KBM-7 (cell line): ENCODE measurements around the gene LDB1.

Experiments
- DNase-seq: peaks from one replicate; pipeline ENCODE4 v3.0.0-alpha.2; 2015
- in situ Hi-C: fragments of 300-500 bp; cut with MboI; formaldehyde crosslinking; loops from 2 replicates; pipeline ENCODE4 v1.14.3; 2020; ENCODE audit warnings: low sequenced_read_pairs, low pct_unique_long_range_greater_than_20kb, mixed read lengths

LDB1 gene

DNA sequence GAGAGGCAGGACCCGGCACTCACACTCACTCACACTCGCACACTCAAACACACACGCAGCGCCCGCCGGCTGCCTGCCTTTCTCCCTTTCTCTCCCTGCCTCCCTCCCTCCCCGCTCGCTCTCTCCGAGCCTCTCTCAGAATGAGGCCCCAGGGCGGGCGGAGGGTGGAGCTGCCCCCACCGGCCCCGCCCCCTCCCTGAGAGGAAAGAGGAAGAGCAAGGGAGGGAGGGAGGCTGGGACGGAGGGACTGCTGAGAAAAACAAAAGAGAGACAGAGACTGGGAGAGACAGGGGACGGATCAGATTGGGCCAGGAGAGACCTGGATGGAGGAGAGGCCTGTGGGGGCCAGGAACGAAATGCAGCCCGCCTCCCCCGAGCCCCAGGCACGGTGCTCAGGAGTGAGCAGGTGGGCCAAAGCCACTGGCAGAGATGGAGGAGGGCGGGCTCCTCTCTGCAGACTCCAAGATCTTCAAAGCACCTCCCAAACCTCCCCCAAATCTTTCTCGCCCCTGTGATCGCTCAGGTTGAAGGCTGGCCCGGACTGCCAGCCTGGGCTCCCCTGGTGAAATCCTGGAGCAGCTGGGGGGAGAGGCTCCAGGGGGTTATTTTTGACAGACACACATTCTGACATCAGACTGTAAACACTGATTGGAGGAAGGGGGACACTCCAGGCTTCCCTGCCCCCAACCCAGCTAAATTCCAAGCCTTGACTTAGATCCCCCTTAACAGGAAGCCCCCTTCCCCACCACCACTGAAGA lies 5.1 kb downstream of the LDB1 start:
- in situ Hi-C loops, result no loop called here
- peak; percentile 93 for DNase-seq

DNA sequence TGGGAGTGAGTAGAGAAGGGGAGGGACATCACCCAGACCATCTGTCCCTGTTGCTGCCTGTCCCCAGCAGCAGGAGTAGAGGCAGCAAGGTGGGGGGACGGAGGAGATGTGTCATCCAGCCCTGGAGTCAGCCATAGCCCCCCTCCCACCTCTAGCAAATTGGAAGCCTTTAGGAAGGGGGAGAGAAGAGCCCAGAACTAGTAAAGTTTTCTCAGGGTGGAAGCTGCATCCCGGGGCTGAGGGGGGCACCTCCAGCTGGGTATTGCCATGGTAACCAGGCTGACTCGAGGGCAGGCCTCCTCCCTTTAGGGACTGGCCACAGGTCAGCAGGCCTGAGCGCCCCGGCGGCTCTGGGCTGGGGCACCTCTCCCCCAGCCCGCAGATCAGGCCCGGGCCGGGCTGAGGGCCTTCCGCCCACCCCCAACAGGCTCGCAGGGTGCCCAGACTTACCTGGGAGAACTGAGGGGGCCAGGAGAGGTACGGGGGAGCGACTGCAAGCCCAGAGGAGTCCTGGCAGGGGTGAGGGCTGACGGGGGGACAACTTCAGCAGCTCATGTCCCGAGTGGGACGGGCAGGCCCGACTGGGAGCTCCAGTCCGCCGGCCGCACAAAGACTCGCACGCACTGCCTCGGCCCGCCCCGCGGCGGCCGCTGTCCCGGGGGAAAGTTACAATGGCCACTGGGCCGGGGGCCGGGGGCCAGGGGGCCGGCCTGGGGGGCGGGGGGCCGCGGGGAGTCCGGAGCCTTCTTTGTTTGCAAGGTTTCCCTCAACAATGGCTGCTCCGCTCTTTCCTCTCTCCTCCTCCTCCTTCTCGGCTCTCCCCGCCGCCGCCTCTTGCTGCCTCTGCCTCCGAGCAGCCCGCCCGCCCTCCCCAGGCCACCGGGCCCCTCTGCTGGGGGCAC lies 6.0 kb downstream of the LDB1 start:
- DNase-seq, result peak; percentile 33
- in situ Hi-C loops, result no loop called here

DNA sequence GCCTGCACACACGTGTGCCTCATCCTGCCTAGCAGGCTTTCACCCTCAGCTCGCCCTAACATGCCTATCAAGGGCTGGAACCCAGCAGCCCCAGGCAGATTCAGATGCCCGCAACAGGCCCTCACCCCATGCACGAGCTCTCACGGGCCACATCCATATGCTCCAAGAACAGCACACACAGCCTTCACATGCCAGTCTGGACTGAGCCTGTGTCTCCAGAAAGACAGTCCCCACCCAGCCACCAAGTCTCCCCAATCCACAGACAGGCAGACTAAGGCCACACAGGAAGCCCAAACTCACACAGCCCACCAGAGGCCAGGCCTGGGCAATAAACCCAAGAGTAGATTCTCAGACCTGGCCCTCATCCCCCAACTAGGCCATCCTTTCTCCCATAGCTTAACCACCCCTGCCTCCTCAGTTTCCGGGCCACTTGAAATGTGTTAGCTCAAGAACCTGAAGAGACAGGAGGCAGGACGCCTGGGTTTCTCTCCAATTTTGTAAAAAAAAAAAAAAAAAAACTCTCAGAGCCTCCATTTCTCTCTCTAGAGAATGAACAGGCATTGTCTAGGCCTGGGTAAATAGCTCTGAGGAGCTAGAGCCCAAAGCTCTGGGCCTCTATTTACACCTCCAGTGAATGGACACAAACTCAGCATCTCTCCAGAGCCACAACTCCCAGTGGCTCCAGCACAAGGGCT lies 6.8 kb downstream of the LDB1 start:
- DNase-seq, result no peak
- in situ Hi-C loops, result no loop called here

DNA sequence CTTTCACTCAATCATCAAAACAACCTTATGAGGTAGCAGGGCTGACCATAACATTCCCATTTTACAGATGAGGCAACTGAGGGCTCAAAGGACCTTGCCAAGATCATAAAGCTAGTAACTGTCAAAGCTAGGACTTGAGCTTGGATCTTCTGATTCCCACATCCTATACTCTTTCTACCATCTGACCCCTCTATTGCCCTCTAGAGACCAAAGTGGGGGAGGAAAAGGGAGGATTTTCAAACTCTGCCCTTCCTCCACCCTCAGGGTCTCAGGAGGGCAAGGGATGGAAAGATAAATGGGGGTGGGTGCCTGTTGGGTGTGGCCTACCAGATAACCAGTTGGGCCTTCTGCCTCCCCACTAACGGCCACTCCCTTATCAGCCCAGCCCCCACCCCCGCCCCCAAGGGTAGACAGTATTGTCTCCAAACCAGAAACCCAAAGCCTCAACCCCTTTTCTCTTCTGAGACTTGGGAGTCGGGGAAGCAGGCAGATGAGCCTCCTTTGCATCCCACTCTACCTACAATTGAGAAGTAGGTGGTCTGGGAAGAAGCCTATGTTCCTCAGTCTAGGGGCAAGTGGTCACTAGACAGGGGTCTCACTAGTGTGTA lies 7.9 kb downstream of the LDB1 start:
- peak; percentile 65 for DNase-seq
- in situ Hi-C loops, result no loop called here

DNA sequence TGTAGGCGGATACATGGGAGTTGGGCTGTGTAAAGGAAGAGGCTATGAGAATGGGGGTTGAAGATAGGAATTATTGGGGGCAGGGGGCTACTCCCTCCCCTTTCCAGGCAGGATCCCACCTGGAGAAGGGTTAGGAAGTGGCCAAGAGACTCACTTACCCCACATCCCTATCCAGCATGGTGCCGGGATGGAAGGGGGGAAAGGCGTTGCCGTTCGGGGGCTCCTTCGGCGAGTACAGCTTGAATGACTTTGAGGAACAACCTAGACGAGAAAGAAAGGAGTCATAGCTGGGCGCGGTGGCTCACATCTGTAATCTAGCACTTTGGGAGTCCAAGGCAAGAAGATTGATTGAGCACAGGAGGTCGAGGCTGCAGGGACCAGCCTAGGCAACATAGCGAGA lies 8.9 kb downstream of the LDB1 start:
- in situ Hi-C loops, result no loop called here
- DNase-seq, result no peak

DNA sequence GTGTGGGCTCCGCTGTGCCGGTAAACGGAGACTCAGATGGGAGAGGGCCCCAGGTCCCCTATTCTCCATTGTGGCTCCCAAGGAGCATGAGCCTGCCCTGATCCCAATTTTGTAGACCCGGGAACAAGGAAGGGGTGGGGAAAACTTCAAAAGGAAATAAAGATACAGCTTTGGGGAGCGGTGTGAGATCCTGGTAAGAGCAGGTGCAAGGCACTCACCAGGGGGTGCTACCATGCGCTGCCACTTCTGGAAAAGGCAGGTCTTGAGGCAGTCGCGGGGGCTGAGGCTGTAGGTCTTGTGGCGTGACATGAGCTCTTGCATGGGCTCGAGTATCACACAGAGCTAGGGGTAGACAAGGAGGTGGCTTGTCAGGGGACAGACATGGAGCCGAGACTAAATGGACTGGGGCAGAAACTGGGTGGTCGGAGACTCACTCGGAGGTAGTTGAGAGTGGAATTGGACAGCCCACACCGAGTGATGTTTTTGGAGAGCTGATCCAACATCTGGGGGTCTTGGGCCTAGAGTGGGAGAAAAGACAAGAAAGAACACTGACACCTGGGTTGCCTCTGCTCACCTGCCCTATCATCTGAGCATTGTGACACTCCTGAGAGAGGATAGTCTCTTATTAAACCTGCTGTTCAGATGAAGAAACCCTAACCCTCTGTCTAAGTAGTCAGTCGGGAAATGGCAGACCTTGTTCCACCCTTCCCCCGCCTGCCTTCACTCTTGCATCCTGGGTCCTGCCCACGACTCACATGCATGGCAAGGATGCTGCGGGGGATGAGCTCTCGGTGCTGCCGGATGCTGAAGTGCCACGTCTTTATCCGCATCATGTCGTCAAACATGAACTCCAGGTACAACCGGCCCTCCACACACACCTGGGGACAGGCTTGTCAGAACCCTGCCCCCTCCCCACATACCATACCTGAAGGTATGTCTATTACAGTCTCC lies 10.7 kb downstream of the LDB1 start:
- no peak for DNase-seq
- in situ Hi-C loops, result no loop called here

DNA sequence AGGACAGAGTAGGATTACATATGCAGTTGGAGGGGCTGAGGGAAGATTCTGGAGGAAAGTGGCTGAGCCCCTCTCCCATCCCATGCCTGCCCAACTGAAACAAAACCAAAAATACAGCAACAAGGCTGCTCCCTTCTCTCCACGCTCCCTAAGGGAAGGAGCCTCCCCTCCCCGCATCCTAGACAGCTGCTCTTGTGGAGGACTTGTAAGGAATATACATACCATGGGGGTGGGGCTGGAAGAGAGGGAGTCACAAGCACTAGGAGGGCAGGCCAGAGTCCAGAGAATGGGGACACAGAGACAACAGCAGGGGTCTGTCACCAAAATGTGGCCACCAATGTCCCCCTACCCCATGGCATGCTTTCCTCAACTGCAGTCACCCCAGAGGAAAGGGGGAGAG lies 13.2 kb downstream of the LDB1 start:
- in situ Hi-C loops, result no loop called here

DNA sequence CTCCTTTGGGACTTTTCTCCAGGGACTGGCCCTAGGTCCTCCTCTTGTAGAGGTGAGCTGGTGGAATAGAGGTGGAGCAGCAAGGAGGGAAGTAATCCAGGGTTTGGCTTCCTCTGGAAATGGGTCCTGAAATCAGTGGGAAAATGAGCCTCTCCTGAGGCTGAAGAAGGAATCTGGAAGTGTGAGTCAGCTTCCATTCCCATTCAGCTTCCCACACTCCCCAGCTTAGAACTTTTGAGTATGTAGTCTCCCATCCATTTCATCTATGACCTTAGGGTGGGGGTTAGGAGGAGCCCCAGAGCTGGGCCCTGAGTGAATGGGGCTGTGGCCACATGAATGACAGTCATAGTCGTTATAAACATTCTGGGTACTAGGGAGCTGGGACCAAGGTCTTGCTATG lies 17.7 kb downstream of the LDB1 start:
- in situ Hi-C loops, result no loop called here
- no peak for DNase-seq

More for the DNA sequence above, 13.2 kb downstream of the LDB1 start:
- no peak for DNase-seq

DNA sequence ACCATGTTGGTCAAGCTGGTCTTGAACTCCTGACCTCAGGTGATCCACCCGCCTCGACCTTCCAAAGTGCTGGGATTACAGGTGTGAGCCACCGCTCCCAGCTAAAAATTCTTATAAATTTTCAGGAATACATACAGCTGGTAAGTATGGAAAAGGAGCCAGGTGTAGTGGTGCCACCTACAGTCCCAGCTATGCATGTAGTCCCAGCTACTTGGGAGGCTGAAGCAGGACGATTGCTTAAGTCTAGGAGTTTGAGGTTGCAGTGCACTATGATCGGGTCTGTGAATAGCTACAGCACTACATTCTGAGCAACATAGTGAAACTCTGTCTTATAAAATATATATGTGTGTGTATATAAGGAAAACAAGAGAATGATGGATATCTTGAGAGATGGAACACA lies 19.0 kb downstream of the LDB1 start:
- no peak for DNase-seq
- in situ Hi-C loops, result no loop called here

DNA sequence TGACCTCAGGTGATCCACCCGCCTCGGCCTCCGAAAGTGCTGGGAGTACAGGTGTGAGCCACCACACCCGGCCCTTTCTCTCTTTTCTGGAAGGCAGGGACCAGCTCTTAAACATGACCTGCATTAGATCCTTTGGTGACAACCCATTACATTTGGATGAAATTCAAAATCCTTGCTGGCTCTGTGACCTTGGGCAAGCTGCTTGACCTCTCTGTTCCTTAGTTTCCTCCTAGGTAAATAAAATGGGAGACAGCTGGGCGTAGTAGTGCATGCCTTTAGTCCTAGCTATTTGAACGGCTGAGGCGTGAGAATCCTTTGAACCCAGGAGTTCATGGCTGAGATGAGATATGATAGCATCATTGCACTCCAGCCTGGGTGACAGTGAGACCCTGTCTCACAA lies 23.7 kb downstream of the LDB1 start:
- in situ Hi-C loops, result no loop called here

DNA sequence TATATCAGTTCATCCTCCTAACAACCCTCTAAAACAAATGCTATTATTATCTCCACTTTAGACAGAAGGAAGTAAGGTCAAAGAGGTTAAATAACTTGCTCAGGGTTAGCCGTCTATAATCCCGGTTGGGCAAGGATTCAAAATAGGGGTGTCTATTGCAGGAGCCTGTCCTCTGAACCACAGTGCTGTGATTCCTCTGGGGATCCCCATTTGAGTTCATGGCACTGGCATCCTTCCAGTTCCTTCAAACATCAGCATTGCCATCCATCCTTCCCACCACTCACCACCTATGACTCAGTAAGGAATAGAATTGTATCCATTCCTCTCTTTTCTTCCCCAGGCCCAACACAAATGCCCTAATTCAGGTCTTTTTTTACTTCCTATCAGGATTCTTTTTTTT lies 29.4 kb downstream of the LDB1 start:
- no peak for DNase-seq
- in situ Hi-C loops, result no loop called here

More for the DNA sequence above, 23.7 kb downstream of the LDB1 start:
- DNase-seq, result no peak

DNA sequence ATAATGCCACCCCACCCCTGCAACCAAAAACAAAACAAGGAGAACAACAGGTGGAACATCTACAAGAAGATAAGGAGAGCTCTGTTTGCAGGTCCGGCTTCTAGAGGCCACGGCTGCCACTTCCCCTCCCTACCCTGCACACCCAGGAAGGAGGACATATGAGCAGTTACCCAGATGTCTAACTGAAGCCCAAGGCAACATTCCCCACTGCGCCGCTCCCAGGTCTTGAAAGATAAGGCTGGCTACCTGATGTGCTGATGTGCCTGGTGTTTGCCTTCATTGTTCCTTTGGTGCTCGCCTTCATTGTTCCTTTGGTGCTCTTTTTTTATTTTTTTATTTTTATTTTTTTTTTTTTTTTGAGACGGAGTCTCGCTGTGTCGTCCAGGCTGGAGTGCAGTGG lies 34.0 kb downstream of the LDB1 start:
- no peak for DNase-seq
- in situ Hi-C loops, result no loop called here

DNA sequence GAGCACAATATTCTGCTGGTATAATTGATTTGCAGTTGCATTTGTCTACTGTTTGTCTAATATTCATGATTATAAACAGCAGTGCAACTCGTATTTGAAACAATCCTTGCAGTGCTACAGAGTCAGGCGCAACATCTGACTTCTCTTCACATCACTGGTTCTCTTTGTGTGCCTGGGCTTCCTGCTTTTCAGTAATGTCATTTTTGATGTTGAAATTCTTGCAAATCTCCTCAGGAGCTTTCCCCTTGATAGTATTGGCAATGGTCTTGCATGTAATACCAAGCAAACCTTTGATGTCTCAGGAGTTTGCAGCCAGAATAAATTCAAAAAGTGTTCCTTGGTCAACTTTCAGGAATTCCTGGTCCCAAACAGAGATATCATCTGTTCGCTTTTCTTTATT lies 34.8 kb downstream of the LDB1 start:
- in situ Hi-C loops, result no loop called here
- no peak for DNase-seq

DNA sequence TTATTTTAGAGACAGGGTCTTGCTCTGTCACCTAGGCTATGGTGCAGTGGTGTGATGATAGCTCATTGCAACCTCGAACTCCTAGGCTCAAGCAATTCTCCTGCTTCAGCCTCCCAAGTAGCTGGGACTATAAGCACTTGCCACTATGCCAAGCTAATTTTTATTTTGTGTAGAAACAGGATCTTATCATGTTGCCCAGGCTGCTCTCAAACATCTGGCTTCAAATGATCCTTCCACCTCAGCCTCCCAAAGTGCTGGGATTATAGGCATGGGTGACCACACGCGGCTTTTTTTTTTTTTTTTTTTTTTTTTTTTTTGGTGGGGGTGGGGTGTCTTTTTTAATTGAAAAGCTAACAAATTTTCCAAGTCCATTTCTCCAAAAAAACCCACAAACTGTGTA lies 36.6 kb downstream of the LDB1 start:
- in situ Hi-C loops, result no loop called here
- DNase-seq, result no peak

DNA sequence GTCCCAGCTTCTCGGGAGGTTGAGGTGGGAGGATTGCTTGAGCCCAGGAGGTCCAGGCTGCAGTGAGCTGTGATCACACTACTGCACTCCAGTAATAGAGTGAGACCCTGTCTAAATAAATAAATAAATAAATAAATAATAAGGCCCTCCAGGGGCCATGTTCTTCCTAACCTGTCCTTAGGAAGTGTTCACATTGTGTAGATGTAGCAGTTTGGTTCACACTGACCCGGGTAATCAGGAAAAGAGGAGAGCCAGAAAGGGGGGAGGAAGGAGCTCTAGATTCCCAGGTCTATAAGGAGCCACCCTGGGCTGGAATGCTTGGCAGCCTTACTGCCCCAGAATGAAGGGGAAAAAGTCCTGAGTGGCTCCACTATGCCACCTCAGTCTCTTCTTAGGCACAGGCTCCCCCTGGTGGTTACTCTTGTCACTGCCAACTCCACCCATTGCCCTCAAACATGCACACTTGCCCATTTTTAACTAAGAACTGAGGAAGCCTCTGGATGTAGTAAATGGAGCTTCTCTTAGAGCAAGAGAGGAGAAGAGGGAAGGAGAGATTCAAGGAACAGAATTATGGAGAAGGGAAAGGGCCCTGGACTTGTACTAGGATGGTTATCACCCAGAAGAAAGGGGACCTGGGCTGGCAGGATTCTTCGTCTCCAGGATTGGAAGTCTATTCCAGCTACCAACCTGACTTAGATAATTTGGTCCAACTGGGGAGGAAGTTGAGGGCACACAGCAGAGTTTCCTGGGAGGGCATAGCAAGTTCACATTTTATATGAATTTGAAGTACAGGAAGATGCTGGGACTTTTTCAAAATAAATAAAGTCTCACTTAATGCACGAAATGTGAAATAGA lies 47.3 kb downstream of the LDB1 start:
- DNase-seq, result peak; percentile 90
- in situ Hi-C loops, result no loop called here

DNA sequence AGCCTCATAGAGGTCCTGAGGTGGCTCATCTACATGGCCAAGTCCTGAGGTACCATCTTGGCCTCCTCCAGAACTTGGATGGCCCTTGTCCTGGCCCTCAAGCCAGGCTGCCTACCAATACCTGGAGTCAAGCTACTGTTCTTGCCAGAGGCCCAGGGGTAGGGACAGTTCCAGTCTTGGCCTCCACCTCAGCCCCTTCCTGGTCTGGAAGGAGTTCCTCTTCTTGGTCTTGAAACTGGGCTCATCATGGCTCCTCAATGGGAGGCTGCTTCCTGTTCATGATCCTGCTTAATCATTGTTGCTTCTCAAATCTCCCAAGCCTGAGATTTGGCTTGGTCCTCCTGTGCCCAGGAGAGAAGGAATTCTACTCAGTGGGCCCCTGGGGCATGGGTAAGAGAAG lies 51.1 kb downstream of the LDB1 start:
- in situ Hi-C loops, result no loop called here
- DNase-seq, result peak; percentile 37

DNA sequence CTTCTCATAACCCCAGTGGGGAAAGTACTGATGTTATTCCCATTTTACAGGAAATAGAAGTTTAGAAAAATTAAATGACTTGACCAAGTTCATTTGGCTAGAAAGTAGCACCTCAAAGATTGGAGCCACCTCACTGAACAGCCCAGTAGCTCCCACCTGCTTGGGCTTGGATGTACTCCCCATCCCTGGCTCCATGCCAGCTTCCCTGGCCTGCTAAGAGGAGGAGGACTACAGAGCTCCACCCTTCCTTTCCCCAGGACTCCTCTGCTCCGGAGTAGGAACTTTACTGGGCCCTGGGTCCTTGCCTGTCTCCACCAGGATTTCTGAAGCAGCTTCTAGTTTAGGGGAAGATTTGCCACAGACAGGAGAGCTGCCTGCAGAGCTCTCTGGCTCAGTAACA lies 52.0 kb downstream of the LDB1 start:
- in situ Hi-C loops, result no loop called here
- DNase-seq, result no peak
